HepG2 (cell line): ENCODE measurements around the gene RASSF7. TPM values are rescaled to one million over a fixed set of nuclear protein-coding genes. Genes with fewer than 3 reads are reported as not detected.
A peak's percentile ranks its signal among the peaks of the same experiment; 100 is the strongest.

Source experiments
- DBP ChIP-seq: sonication (generic); formaldehyde crosslinking; IDR thresholded peaks from 2 replicates; pipeline ENCODE4 v1.4.0; 2020; ENCODE audit warnings: missing genetic modification reagents; ENCODE audit errors: not compliant biosample characterization
- HES4 ChIP-seq: sonication (generic); formaldehyde crosslinking; IDR thresholded peaks from 2 replicates; pipeline ENCODE4 v1.9.0; 2021; ENCODE audit warnings: mild to moderate bottlenecking, missing genetic modification reagents, borderline replicate concordance
- MTA3 ChIP-seq: sonication (generic); formaldehyde crosslinking; IDR thresholded peaks from 2 replicates; pipeline ENCODE4 v1.4.0; 2020; ENCODE audit warnings: missing genetic modification reagents
- NR2F6 ChIP-seq, 2 experiments: IDR thresholded peaks; 2 replicates each; pipeline ENCODE4 v1.6.1; 2016; ENCODE audit warnings: antibody characterized with exemption in 1 of 2, mild to moderate bottlenecking in 1 of 2
- RNF219 ChIP-seq: sonication (generic); formaldehyde crosslinking; IDR thresholded peaks from 2 replicates; pipeline ENCODE4 v1.5.0; 2020; ENCODE audit warnings: mild to moderate bottlenecking, missing genetic modification reagents
- SMYD3 ChIP-seq: sonication (generic); formaldehyde crosslinking; IDR thresholded peaks from 2 replicates; pipeline ENCODE4 v1.8.1; 2023; ENCODE audit warnings: mild to moderate bottlenecking, missing genetic modification reagents
- SOX13 ChIP-seq, 3 experiments: fragments of 450-650 bp in 1 of 3; sonication (generic) in 1 of 3; formaldehyde crosslinking in 1 of 3; IDR thresholded peaks in 2 of 3; conservative IDR thresholded peaks in 1 of 3; 2 replicates each; pipeline versions ENCODE4 v1.5.0 to v1.6.1; 2016 to 2020; ENCODE audit warnings: antibody characterized with exemption in 1 of 3, mild to moderate bottlenecking in 1 of 3, missing compliant biosample characterization in 1 of 3, missing genetic modification reagents in 1 of 3, moderate library complexity in 1 of 3
- SRSF9 ChIP-seq: fragments of 200-400 bp; formaldehyde crosslinking; IDR thresholded peaks from 2 replicates; pipeline ENCODE4 v1.6.1; 2018; ENCODE audit warnings: borderline replicate concordance, mild to moderate bottlenecking, low read depth, low read length; ENCODE audit not compliant: insufficient read depth, poor library complexity, severe bottlenecking
- SRY ChIP-seq: sonication (generic); formaldehyde crosslinking; IDR thresholded peaks from 2 replicates; pipeline ENCODE4 v1.8.0; 2022; ENCODE audit warnings: mild to moderate bottlenecking, missing genetic modification reagents
- TAF15 ChIP-seq: fragments of 200-400 bp; formaldehyde crosslinking; IDR thresholded peaks from one replicate; pipeline ENCODE4 v1.6.1; 2018; ENCODE audit warnings: mild to moderate bottlenecking, low read depth, low read length; ENCODE audit not compliant: poor library complexity, severe bottlenecking
- ZFY ChIP-seq: sonication (generic); formaldehyde crosslinking; IDR thresholded peaks from 2 replicates; pipeline ENCODE4 v1.4.0; 2020; ENCODE audit warnings: missing genetic modification reagents
- ZNF333 ChIP-seq: sonication (generic); formaldehyde crosslinking; IDR thresholded peaks from 2 replicates; pipeline ENCODE4 v1.4.0; 2020; ENCODE audit warnings: mild to moderate bottlenecking, missing genetic modification reagents, borderline replicate concordance
- ZNF549 ChIP-seq: sonication (generic); formaldehyde crosslinking; IDR thresholded peaks from 2 replicates; pipeline ENCODE4 v1.5.0; 2020; ENCODE audit warnings: missing genetic modification reagents
- polyA plus RNA-seq, 8 experiments: library from polyadenylated mRNA; depleted of rRNA in 3 of 8; stranded (reverse) in 7 of 8; unstranded in 1 of 8; fragments of >200 nt; fragmentation: Illumina TruSeq in 4 of 8; extraction: Trizol in 4 of 8; gene quantifications; 2 replicates each; pipeline versions ENCODE4 v1.2.1 to v1.2.3, GENCODE V29; 2011 to 2016; ENCODE audit warnings: low read depth in 4 of 8, missing spikeins in 1 of 8, mixed read lengths in 1 of 8; ENCODE audit not compliant: insufficient read depth in 1 of 8
- total RNA-seq, 5 experiments: library from RNA; depleted of rRNA; stranded (reverse); fragments of >200 nt; fragmentation: Illumina TruSeq; extraction: Trizol; gene quantifications; 2 replicates each; pipeline ENCODE4 v1.2.3, GENCODE V29; 2016; ENCODE audit warnings: low read depth in 1 of 5
- TF ChIP-seq, protein P1 (sequence below): sonication (generic); formaldehyde crosslinking; IDR thresholded peaks from 2 replicates; pipeline ENCODE4 v1.9.0; 2021; ENCODE audit warnings: mild to moderate bottlenecking, missing genetic modification reagents
- TF ChIP-seq, protein P2 (sequence below): sonication (generic); formaldehyde crosslinking; IDR thresholded peaks from 2 replicates; pipeline ENCODE4 v1.5.0; 2020; ENCODE audit warnings: missing genetic modification reagents
- TF ChIP-seq, protein P3 (sequence below): sonication (generic); formaldehyde crosslinking; IDR thresholded peaks from 2 replicates; pipeline ENCODE4 v1.5.0; 2020; ENCODE audit warnings: missing genetic modification reagents

Gene RASSF7
- total and polyA plus RNA-seq, 2 of the 13 experiments (the other 11 are each of a cell fraction or from before 2014, with no cell fraction given), result 20.2 to 28.6 TPM

DNA sequence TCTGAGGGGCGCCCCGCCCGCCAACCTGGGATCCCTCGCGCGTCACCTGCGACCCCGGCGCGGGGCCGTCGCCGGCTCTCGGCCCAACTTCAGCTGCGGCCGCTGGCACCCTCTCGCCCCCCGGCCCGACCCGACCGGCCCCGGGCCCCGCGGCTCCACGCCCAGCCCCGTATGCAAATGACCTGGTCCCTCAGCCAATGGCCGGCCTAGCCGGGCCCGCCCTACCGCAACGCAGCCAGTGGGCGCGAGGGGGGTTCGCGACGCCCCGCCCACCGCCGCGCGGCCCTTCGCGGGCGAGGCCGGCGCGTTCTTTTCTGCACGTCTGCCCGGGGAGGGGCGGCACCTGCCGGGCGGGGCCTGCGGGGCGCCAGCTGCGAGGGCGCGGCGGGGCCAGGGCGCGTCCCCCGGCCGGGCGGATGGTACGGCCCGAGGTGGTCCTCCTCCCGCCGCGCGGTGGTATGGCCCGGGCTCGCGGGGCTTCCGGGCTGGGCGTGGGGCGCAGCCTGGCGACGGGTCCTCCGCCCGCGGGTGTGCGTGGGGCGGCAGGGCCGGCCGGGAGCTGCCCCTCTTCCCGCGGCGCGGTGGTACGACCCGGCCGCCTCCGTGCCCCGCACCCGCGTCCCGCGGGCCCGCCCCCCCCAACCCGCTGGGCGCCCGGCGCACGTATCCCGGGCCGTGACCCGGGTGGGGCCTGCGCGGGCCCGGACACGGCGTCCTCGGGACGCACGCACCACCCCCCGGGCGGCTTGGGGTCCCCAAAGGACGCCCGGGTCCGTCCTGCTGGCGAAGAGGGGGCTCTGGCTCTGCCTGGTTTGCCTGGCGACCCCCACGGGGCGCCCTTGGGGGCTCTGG, 7.8 kb downstream of the RASSF7 start (continued):
- TF ChIP-seq, protein P1, sequence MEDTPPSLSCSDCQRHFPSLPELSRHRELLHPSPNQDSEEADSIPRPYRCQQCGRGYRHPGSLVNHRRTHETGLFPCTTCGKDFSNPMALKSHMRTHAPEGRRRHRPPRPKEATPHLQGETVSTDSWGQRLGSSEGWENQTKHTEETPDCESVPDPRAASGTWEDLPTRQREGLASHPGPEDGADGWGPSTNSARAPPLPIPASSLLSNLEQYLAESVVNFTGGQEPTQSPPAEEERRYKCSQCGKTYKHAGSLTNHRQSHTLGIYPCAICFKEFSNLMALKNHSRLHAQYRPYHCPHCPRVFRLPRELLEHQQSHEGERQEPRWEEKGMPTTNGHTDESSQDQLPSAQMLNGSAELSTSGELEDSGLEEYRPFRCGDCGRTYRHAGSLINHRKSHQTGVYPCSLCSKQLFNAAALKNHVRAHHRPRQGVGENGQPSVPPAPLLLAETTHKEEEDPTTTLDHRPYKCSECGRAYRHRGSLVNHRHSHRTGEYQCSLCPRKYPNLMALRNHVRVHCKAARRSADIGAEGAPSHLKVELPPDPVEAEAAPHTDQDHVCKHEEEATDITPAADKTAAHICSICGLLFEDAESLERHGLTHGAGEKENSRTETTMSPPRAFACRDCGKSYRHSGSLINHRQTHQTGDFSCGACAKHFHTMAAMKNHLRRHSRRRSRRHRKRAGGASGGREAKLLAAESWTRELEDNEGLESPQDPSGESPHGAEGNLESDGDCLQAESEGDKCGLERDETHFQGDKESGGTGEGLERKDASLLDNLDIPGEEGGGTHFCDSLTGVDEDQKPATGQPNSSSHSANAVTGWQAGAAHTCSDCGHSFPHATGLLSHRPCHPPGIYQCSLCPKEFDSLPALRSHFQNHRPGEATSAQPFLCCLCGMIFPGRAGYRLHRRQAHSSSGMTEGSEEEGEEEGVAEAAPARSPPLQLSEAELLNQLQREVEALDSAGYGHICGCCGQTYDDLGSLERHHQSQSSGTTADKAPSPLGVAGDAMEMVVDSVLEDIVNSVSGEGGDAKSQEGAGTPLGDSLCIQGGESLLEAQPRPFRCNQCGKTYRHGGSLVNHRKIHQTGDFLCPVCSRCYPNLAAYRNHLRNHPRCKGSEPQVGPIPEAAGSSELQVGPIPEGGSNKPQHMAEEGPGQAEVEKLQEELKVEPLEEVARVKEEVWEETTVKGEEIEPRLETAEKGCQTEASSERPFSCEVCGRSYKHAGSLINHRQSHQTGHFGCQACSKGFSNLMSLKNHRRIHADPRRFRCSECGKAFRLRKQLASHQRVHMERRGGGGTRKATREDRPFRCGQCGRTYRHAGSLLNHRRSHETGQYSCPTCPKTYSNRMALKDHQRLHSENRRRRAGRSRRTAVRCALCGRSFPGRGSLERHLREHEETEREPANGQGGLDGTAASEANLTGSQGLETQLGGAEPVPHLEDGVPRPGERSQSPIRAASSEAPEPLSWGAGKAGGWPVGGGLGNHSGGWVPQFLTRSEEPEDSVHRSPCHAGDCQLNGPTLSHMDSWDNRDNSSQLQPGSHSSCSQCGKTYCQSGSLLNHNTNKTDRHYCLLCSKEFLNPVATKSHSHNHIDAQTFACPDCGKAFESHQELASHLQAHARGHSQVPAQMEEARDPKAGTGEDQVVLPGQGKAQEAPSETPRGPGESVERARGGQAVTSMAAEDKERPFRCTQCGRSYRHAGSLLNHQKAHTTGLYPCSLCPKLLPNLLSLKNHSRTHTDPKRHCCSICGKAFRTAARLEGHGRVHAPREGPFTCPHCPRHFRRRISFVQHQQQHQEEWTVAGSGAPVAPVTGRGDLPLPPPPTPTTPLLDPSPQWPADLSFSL (CRISPR knock-in tag), result no peak
- TF ChIP-seq SOX13 (IDR thresholded peaks at IDR 0.05) (no peak), SOX13 (CRISPR knock-in tag; conservative IDR thresholded peaks at IDR 0.05 in 1 of 2, IDR thresholded peaks at IDR 0.05 in 1 of 2) (no peak), ZNF333 (no peak), SRY (CRISPR knock-in tag) (0 out of 2 replicates have a peak, but pooled peaks have one; percentile 1), RNF219 (CRISPR knock-in tag) (no peak), TAF15 (no peak), DBP (no peak), SRSF9 (no peak), MTA3 (CRISPR knock-in tag) (no peak), SMYD3 (CRISPR knock-in tag) (no peak), ZFY (CRISPR knock-in tag) (peak; percentile 59), NR2F6 (IDR thresholded peaks at IDR 0.05) (no peak), NR2F6 (CRISPR knock-in tag; IDR thresholded peaks at IDR 0.05) (no peak), HES4 (peak; percentile 41; the same call in 1 of the 2 replicates), ZNF549 (CRISPR knock-in tag) (no peak)
- TF ChIP-seq, protein P2, sequence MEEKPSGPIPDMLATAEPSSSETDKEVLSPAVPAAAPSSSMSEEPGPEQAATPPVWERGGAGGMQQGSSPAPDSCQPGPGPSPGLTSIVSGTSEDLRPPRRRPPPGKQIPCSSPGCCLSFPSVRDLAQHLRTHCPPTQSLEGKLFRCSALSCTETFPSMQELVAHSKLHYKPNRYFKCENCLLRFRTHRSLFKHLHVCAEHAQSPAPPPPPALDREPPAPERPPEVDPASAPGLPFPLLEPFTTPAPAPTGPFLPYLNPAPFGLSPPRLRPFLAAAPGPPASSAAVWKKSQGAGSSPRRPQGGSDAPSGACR (CRISPR knock-in tag), result no peak
- TF ChIP-seq, protein P3, sequence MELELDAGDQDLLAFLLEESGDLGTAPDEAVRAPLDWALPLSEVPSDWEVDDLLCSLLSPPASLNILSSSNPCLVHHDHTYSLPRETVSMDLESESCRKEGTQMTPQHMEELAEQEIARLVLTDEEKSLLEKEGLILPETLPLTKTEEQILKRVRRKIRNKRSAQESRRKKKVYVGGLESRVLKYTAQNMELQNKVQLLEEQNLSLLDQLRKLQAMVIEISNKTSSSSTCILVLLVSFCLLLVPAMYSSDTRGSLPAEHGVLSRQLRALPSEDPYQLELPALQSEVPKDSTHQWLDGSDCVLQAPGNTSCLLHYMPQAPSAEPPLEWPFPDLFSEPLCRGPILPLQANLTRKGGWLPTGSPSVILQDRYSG (CRISPR knock-in tag), result no peak
